Neural progenitor cell (in vitro differentiated cells): ENCODE data around the gene DNAH9. TPM values are rescaled to one million over a fixed set of nuclear protein-coding genes. Genes with fewer than 3 reads are reported as not detected.

Experiments
- DNase-seq: peaks from one replicate; pipeline ENCODE4 v3.0.0-alpha.2; 2016; ENCODE audit warnings: low spot score
- H2AFZ ChIP-seq: fragments of 200-600 bp; sonication (generic); replicated peaks from 2 replicates; pipeline ENCODE4 v1.6.1; 2016; ENCODE audit warnings: antibody characterized with exemption
- H3F3A ChIP-seq: fragments of 200-600 bp; sonication (generic); 2 replicates; pipeline ENCODE4 v1.6.1; 2016; ENCODE audit warnings: antibody characterized with exemption, low read depth
- H3K27ac ChIP-seq: fragments of 200-600 bp; sonication (generic); 2 replicates; pipeline ENCODE4 v1.5.1; 2016; ENCODE audit warnings: mild to moderate bottlenecking
- H3K27me3 ChIP-seq: fragments of 200-600 bp; sonication (generic); 2 replicates; pipeline ENCODE4 v1.6.1; 2016; ENCODE audit warnings: mild to moderate bottlenecking, moderate library complexity
- H3K36me3 ChIP-seq: fragments of 200-600 bp; sonication (generic); 2 replicates; pipeline ENCODE4 v1.5.1; 2016
- H3K4me1 ChIP-seq: fragments of 200-600 bp; sonication (generic); 2 replicates; pipeline ENCODE4 v1.6.1; 2016; ENCODE audit warnings: mixed run types
- H3K4me2 ChIP-seq: fragments of 200-600 bp; sonication (generic); 2 replicates; pipeline ENCODE4 v1.6.1; 2016
- H3K4me3 ChIP-seq: fragments of 200-600 bp; sonication (generic); 2 replicates; pipeline ENCODE4 v1.5.1; 2016
- H3K79me2 ChIP-seq: fragments of 200-600 bp; sonication (generic); 2 replicates; pipeline ENCODE4 v1.6.1; 2016; ENCODE audit warnings: low read depth
- H3K9ac ChIP-seq: fragments of 200-600 bp; sonication (generic); 2 replicates; pipeline ENCODE4 v1.6.1; 2016
- H3K9me3 ChIP-seq: fragments of 200-600 bp; sonication (generic); 2 replicates; pipeline ENCODE4 v1.5.1; 2016; ENCODE audit warnings: low read depth
- H4K20me1 ChIP-seq: fragments of 200-600 bp; sonication (generic); 2 replicates; pipeline ENCODE4 v1.6.1; 2016; ENCODE audit warnings: low read depth
- H3K27ac Mint-ChIP-seq: 3 replicates; pipeline ENCODE4 v1.8.0; 2021; ENCODE audit warnings: mixed read lengths
- H3K27me3 Mint-ChIP-seq: 2 replicates; pipeline ENCODE4 v1.8.0; 2022; ENCODE audit warnings: low read depth, mild to moderate bottlenecking, inconsistent platforms, moderate library complexity, mixed read lengths; ENCODE audit not compliant: insufficient read depth
- H3K36me3 Mint-ChIP-seq: 3 replicates; pipeline ENCODE4 v1.8.0; 2021; ENCODE audit warnings: mixed read lengths
- H3K4me1 Mint-ChIP-seq: 3 replicates; pipeline ENCODE4 v1.8.0; 2021; ENCODE audit warnings: mixed read lengths
- H3K4me3 Mint-ChIP-seq: 3 replicates; pipeline ENCODE4 v1.8.0; 2021; ENCODE audit warnings: mild to moderate bottlenecking, moderate library complexity, mixed read lengths
- H3K9me3 Mint-ChIP-seq: 3 replicates; pipeline ENCODE4 v1.8.0; 2020; ENCODE audit warnings: mixed read lengths
- CTCF ChIP-seq: fragments of 200-600 bp; sonication (generic); IDR thresholded peaks from 2 replicates; pipeline ENCODE4 v1.5.1; 2017; ENCODE audit warnings: antibody characterized with exemption, mild to moderate bottlenecking
- EZH2 ChIP-seq: fragments of 200-600 bp; sonication (generic); IDR thresholded peaks from 2 replicates; pipeline ENCODE4 v1.6.1; 2017; ENCODE audit warnings: antibody characterized with exemption, mild to moderate bottlenecking, moderate library complexity
- EZH2phosphoT487 ChIP-seq: fragments of 200-600 bp; sonication (generic); IDR thresholded peaks from 2 replicates; pipeline ENCODE4 v1.6.1; 2017; ENCODE audit warnings: antibody characterized with exemption
- total RNA-seq: library from RNA; depleted of rRNA; stranded (reverse); fragments of >200 nt; gene quantifications from 2 replicates; pipeline ENCODE4 v1.2.3, GENCODE V29; 2015; ENCODE audit warnings: low replicate concordance

Gene DNAH9
- total RNA-seq, 1 donor from 2014 or later: 1.3 TPM

- no peaks in the 10 kb centered on the region for H3K27me3 ChIP-seq
- H3K4me3 Mint-ChIP-seq: no peak overlapping the region
- peaks cover 8% of the 10 kb centered on the region for H3K9me3 Mint-ChIP-seq
- no peaks in the 10 kb centered on the region for H3K79me2 ChIP-seq
- H3K36me3 ChIP-seq: peaks cover 4% of the 10 kb centered on the region
- no peaks in the 10 kb centered on the region for H3K27me3 Mint-ChIP-seq
- no peaks in the 10 kb centered on the region for H4K20me1 ChIP-seq
- TF ChIP-seq EZH2 (no peak), EZH2phosphoT487 (no peak), CTCF (no peak)
- no peak overlapping the region for H3K27ac Mint-ChIP-seq
- H3K36me3 Mint-ChIP-seq: no peaks in the 10 kb centered on the region
- H3K4me1 ChIP-seq: no peaks in the 10 kb centered on the region
- no peak overlapping the region for H3K9ac ChIP-seq
- H3K9me3 ChIP-seq: peaks cover 5% of the 10 kb centered on the region
- H3F3A ChIP-seq: no peaks in the 10 kb centered on the region
- H3K4me3 ChIP-seq: no peak overlapping the region
- DNase-seq: no peak
- H3K4me2 ChIP-seq: no peak overlapping the region
- no peak overlapping the region for H3K27ac ChIP-seq
- no peaks in the 10 kb centered on the region for H3K4me1 Mint-ChIP-seq
- H2AFZ ChIP-seq: no peak overlapping the region
These were observed 352.7 kb downstream of the DNAH9 start for GRCh38 chr17:11950771-11951519.

GRCh38 chr17:11952610-11953009 is 354.3 kb downstream of the DNAH9 start:
- no peaks in the 10 kb centered on the region for H3K27me3 ChIP-seq
- no peak overlapping the region for H3K27ac ChIP-seq
- DNase-seq: no peak
- no peaks in the 10 kb centered on the region for H3K4me1 Mint-ChIP-seq
- no peak overlapping the region for H3K4me3 ChIP-seq
- peaks cover 5% of the 10 kb centered on the region for H3K9me3 ChIP-seq
- no peak overlapping the region for H3K4me3 Mint-ChIP-seq
- H2AFZ ChIP-seq: no peak overlapping the region
- H3K4me2 ChIP-seq: no peak overlapping the region
- TF ChIP-seq CTCF (no peak), EZH2 (no peak), EZH2phosphoT487 (no peak)
- no peaks in the 10 kb centered on the region for H3K4me1 ChIP-seq
- H3K27ac Mint-ChIP-seq: no peak overlapping the region
- H3F3A ChIP-seq: no peaks in the 10 kb centered on the region
- H3K9ac ChIP-seq: no peak overlapping the region
- H3K27me3 Mint-ChIP-seq: no peaks in the 10 kb centered on the region
- peaks cover 4% of the 10 kb centered on the region for H3K36me3 ChIP-seq
- H3K36me3 Mint-ChIP-seq: no peaks in the 10 kb centered on the region
- H3K9me3 Mint-ChIP-seq: peaks cover 8% of the 10 kb centered on the region
- H4K20me1 ChIP-seq: no peaks in the 10 kb centered on the region
- no peaks in the 10 kb centered on the region for H3K79me2 ChIP-seq

GRCh38 chr17:11953924-11954323 is 355.7 kb downstream of the DNAH9 start:
- no peaks in the 10 kb centered on the region for H3K4me1 Mint-ChIP-seq
- H3K4me3 Mint-ChIP-seq: no peak overlapping the region
- Histone ChIP-seq H4K20me1 (no peaks in the 10 kb centered on the region), H3F3A (no peaks in the 10 kb centered on the region), H3K79me2 (no peaks in the 10 kb centered on the region), H2AFZ (no peak overlapping the region), H3K4me1 (no peaks in the 10 kb centered on the region), H3K27ac (no peak overlapping the region), H3K36me3 (peaks cover 4% of the 10 kb centered on the region), H3K27me3 (no peaks in the 10 kb centered on the region), H3K9ac (no peak overlapping the region), H3K4me2 (no peak overlapping the region), H3K9me3 (peaks cover 5% of the 10 kb centered on the region), H3K4me3 (no peak overlapping the region)
- DNase-seq: no peak
- no peaks in the 10 kb centered on the region for H3K27me3 Mint-ChIP-seq
- peaks cover 8% of the 10 kb centered on the region for H3K9me3 Mint-ChIP-seq
- H3K27ac Mint-ChIP-seq: no peak overlapping the region
- no peak for TF ChIP-seq CTCF
- no peak for TF ChIP-seq EZH2
- no peak for TF ChIP-seq EZH2phosphoT487
- no peaks in the 10 kb centered on the region for H3K36me3 Mint-ChIP-seq
